ACHN (cell line): Measurements from ENCODE around the gene NUTM2F.
"Not testable (repeated sequence)": the region's sequence is repeated elsewhere in the genome, so short reads cannot be mapped to it uniquely, and the experiment has no call there.

Experiments
- DNase-seq: peaks from one replicate; pipeline ENCODE4 v3.0.0-alpha.2; 2015
- in situ Hi-C: cut with HindIII; loops from 2 replicates; pipeline ENCODE4 v1.10.0; 2017; ENCODE audit warnings: low sequenced_read_pairs, low pct_ligation_motif_present, low pct_unique_long_range_greater_than_20kb

Gene NUTM2F

GRCh38 chr9:94328544-94328943 lies at the start of gene NUTM2F:
Gene NUTM2F, minus strand, starts transcription at chr9:94328644. Its CDS starts 21 bp downstream, at chr9:94328623.
- in situ Hi-C loops, DNase-seq: not testable (repeated sequence)

DNA sequence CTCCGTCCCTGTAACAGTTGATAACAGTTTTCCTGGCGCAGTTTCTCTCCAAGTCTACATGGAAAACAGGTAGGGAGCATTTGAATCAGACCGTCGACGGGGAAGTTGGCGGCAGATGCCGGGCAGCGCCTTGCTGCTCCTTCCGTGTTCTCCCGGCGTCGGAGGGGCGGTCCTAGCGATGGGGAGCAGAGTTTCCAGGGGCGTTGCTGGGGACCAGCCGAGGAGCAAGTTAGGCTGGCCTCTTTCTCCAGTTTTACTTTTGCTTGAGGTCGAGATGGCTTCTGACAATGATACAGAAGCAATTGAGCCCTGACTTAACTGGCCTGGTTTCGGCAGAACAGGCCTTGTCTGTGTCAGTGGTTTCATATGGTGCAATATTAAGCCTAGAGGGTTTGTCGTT lies 46.8 kb upstream of the NUTM2F start:
- in situ Hi-C loops, DNase-seq: not testable (repeated sequence)

DNA sequence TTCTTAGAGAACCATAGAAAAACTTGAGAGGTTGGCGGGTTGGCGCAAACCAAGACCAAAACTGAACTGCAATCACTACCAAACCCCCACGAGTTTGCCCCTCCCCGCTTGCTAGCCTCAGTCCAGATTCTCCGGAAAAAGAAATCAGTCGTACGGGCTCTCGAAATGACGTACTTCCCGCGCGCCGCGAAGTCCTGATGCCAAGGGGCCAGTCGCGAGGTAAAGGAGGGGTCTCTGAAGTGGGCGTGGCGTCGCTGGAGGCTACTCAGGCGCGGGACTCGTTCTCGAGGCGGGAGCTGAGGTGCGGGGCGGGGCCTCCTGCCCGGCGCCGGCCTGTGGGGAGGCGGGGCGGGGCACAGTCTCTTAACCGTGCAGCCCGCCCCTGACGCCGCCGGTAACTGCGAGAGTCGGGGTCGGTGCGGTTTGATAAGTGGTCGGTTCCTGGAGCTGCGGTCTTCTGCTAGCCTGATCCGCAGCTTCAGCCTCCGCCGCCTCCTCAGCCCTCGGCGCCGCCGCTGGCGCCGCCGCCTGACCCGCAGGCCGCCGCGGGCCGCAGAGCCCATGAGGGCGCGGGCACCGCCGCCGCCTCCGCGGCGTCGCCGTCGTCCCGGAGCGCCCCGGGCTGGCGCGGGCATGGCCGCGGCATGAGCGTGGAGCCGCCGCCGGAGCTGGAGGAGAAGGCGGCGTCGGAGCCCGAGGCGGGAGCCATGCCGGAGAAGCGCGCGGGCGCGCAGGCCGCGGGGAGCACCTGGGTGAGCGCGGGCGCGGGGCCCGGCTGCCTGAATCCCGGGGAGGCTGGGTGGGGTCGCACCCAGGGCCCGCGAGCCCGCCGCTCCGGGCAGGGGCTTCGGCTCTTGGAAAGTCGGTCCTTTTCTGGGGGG lies 46.0 kb upstream of the NUTM2F start:
- DNase-seq = peak; percentile 83

GRCh38 chr9:94373779-94374175 lies 45.3 kb upstream of the NUTM2F start:
- DNase-seq, in situ Hi-C loops: not testable (repeated sequence)

More for the DNA sequence above, 46.0 kb upstream of the NUTM2F start:
- in situ Hi-C loops = not testable (repeated sequence)

DNA sequence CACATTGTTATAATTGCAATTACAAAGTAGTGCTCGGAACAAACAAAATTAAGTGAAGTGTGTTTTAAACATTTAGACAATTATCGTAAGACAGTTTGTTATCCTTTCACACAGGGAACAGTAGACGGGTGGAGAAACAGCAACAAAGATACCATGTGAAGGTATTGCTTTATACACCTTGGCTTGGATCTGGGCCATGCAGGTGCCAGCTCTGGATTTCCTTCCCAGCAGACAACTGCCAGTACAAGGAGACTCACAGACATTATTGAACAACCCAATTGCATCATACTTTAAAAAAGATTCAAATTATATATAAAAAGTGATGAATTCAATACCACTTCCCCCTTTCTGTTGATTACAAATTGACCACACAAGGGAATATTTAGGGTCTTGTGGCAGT lies 41.8 kb upstream of the NUTM2F start:
- in situ Hi-C loops = not testable (repeated sequence)

DNA sequence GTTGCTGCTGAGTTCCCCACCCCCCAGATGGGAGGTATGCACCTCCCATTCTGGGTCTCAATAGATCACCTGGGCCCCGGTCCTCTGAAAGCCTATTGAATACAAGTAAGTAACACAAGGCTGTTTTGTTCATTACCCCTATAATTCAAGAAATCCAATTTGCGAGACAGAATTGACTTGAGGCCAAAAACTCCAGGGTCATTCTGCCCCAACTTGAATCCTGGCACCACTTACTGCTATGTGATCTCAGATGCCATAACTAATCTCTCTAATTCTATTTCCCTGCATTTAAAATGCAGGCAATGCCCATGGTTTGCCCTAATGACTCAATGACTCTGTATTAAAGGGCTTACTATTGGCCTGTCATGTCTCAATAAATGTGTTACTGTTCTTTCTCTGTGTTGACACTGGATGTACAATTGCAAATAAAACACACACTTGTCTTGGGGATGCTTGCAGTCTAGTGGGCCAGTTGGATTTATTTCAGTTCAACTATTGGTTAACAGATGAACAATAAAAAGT lies 35.7 kb upstream of the NUTM2F start:
- in situ Hi-C loops, DNase-seq: not testable (repeated sequence)

More for the DNA sequence above, 41.8 kb upstream of the NUTM2F start:
- not testable (repeated sequence) for DNase-seq

GRCh38 chr9:94357158-94357557 lies 28.7 kb upstream of the NUTM2F start:
- in situ Hi-C loops, DNase-seq: not testable (repeated sequence)

DNA sequence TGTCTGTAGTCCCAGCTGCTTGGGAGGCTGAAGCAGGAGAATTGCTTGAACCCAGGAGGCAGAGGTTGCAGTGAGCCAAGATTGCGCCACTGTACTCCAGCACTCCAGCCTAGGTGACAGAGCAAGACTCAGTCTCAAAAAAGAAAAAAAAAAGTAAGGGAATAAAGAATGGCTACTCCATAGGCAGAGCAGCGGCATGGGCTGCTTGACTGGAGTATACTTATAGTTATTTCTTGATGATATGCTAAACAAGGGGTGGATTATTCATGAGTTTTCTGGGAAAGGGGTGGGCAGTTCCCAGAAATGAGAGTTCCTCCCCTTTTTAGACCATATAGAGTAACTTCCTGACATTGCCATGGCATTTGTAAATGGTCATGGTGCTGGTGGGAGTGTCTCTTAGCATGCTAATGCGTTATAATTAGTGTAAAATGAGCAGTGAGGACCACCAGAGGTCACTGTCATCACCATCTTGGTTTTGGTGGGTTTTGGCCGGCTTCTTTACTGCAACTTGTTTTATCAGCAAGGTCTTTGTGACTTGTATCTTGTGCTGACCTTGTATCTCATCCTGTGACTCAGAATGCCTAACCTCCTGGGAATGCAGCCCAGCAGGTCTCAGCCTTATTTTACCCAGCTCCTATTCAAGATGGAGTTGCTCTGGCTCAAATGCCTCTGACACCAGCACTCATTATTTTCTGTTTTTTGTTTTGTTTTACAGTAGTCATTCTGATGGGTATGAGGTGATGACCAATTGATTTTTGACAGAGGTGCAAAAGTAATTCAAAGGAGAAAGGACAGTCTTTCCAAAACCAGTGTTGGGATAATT lies 23.7 kb upstream of the NUTM2F start:
- in situ Hi-C loops, DNase-seq: not testable (repeated sequence)

GRCh38 chr9:94348754-94349153 lies 20.3 kb upstream of the NUTM2F start:
- in situ Hi-C loops, DNase-seq: not testable (repeated sequence)

DNA sequence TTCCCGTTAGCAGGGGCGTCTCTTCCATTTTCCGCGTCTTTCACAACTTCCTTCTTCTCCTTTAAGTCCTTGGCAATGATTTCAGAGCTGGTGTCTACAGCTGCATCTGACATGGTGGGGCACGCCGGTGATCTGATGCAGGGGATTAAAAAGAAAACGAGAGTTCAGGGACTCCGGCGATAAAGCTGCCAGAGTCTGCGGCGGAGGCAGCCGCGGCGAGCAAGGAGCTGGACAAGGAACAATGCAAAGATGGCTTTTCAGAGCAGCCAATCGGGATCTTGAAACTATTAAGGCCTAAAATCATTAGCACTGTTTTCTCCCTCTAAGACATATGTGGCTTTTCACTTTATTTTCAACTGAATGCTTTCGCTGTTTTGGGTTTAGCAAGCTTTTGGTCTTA lies 19.0 kb upstream of the NUTM2F start:
- in situ Hi-C loops, DNase-seq: not testable (repeated sequence)

DNA sequence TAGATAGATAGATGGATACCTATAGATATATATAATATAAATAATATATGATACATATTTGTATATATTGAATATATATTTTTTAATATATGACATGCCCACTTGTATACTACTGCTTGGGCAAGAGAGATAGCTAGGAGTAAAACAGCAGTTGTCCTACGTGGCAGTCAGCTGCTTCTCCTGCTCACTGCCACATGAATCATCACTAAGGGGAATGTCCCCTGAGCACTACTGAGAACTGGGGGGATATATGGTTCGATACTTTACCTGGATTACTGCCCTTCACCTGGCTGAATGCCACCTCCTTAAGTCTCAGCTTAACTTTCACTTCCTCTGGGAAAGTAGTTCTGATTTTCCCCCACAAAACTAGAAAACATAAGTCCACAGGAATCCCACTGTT lies 13.3 kb upstream of the NUTM2F start:
- DNase-seq, in situ Hi-C loops: not testable (repeated sequence)

- DNase-seq, in situ Hi-C loops: not testable (repeated sequence)
These were observed 12.3 kb upstream of the NUTM2F start for GRCh38 chr9:94340750-94341149.

DNA sequence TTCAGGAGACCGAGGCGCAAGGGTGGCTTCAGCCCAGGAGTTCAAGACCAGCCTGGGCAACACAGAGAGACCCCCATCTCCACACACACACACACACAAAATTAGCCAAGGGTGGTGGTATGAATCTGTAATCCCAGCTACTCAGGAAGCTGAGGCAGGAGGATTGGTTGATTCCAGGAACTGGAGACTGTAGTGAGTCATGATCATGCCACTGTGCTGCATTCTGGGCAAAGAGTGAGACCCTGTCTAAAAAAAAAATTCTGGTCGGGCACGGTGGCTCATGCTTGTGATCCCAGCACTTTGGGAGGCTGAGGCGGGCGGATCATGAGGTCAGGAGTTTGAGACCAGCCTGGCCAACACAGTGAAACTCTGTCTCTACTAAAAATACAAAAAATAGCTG lies 11.2 kb upstream of the NUTM2F start:
- in situ Hi-C loops, DNase-seq: not testable (repeated sequence)

DNA sequence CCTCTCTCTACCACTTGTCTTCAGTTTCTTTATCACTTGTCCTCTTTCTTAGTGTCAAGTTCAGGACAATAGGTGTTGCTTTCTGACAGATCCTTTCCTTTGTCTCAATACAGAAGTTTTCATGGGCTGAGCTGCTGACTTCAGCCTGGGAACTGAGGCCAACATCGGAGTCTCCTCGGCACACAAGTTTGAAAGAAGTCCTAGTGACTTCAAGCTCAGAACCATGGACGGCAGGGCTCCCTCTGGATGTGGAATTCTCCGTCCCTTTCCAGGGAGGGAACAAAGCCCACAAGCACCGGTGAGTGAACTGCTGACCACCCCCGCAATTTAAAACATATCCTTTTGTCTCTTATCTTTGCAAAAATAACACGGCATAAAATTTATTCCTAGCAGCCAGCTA lies 10.3 kb upstream of the NUTM2F start:
- in situ Hi-C loops, DNase-seq: not testable (repeated sequence)

GRCh38 chr9:94336445-94336844 lies 8.0 kb upstream of the NUTM2F start:
- in situ Hi-C loops, DNase-seq: not testable (repeated sequence)

DNA sequence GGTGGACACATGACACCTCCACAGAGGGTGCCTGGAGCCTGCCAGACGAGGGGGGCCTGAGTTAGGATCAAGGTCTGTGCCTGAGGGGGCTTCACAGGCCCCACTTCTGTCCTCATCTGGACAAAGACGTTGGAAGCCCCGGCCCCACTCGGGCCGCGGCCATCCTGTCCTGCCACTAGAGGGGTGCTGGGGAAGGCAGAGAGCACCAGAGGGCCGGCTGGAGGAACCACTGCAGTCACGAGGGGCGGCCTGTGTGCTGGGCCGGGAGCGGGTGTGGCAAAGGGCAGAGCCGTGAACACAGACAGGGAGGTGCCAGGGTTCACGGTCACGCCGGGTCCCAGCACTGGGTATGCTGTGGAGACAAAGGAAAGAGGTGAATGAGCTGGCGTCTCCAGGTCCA lies 2.9 kb downstream of the NUTM2F start:
- in situ Hi-C loops, DNase-seq: not testable (repeated sequence)

DNA sequence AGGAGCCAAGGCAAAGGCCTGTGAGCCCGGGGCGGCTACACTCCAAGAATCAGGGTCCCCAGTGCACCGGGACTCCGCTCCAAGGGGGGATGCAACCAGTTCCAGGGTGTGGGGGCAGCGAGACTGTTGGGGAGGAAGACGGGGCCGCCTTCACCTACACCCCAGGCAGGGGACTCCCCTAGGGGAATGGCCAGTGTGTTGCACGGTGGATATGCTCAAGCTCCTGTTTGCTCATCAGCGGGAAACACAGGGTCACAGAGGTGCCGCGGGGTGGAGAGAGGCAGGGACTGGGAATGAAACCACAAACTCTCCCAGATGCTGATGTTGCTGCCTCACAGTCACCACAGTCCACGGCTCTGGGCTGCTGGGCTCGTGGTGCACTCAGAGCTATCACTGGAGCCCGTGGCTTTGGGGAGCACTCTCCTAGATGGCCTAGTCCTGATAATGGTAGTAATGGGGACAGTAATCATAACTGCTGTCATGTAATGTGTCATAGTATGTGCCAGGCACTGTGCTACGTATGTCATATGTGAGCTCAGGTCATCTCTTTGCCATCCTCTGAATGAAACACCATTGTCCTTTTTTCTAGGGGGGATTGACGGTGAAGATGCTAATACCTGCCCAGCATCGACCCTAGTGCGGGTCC lies 5.2 kb downstream of the NUTM2F start:
- DNase-seq, in situ Hi-C loops: not testable (repeated sequence)

- DNase-seq, in situ Hi-C loops: not testable (repeated sequence)
These were observed 6.0 kb downstream of the NUTM2F start for GRCh38 chr9:94322342-94322940.
